Measurements from ENCODE around the gene SH3D21. TPM values are rescaled to one million over a fixed set of nuclear protein-coding genes. Genes with fewer than 3 reads are reported as not detected.

The SH3D21 gene
- total RNA-seq, result 100 to 1,000 TPM in 1 of 4 donors, 10 to 100 TPM in 3; 12.7 to 143 (median 15.9) TPM

DNA sequence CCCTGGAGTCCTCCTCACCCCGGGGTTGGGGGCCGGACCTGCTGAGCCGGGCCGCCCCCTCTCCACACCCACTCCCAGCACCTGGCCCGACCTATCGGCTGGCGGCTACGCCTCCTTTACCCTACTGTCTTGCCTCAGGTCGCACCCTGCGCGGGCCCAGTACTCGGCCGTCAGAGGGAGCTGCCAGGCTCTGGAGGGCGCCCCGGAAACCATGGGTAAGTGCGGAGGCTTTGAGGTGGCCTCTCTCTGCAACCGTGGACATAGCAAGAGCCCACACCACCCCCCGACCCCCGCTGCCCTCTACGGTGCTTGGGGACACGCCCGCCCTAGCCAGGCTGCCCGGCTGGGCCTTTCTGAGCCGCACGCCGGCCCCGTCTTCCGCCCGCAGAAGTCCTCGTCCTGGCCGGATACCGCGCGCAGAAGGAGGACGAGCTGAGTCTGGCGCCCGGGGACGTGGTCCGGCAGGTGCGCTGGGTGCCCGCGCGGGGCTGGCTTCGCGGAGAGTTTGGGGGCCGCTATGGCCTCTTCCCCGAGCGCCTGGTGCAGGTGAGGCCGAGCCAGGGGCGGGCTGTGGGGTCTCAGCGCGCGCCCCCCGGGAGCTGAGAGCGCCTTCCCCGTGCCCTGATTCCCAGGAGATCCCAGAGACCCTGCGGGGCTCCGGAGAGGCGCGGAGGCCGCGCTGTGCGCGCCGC lies at the start of gene SH3D21:
Gene SH3D21 (plus strand): TSS at position 159 of the 692 bp plus-strand sequence. CDS start 53 bp downstream, at position 212.
- in situ Hi-C loops (cut with MboI; ENCODE audit: low pct_ligation_motif_present in 1 of 4, low pct_unique_long_range_greater_than_20kb in 1 of 4, low sequenced_read_pairs in 3 of 4) (no loop called here), intact Hi-C loops (cut with DNase I; ENCODE audit: low total_unique reads) (loop anchor here (5.0 kb wide), 1 partner anchor 789 kb away; no protein-coding TSS in a partner anchor)
- no peaks in the 10 kb centered on the region for H3K9me3 ChIP-seq
- H3K4me1 ChIP-seq, result peaks cover 11 to 20% (median 17%) of the 10 kb centered on the region in 4 donors
- H3K36me3 ChIP-seq, result peaks cover 0 to 20% (median 13%) of the 10 kb centered on the region in 4 donors
- peak within 1 kb of the TSS; percentile 45 to 84 (median 76) for H3K4me3 ChIP-seq
- TF ChIP-seq EP300 (IDR thresholded peaks at IDR 0.05; ENCODE audit: low read depth) (no peak), POLR2AphosphoS5 (IDR thresholded peaks at IDR 0.05) (peak; percentile 64 to 84 (median 77)), POLR2A (IDR thresholded peaks at IDR 0.05) (peak; percentile 74)
- TF ChIP-seq, protein P1, sequence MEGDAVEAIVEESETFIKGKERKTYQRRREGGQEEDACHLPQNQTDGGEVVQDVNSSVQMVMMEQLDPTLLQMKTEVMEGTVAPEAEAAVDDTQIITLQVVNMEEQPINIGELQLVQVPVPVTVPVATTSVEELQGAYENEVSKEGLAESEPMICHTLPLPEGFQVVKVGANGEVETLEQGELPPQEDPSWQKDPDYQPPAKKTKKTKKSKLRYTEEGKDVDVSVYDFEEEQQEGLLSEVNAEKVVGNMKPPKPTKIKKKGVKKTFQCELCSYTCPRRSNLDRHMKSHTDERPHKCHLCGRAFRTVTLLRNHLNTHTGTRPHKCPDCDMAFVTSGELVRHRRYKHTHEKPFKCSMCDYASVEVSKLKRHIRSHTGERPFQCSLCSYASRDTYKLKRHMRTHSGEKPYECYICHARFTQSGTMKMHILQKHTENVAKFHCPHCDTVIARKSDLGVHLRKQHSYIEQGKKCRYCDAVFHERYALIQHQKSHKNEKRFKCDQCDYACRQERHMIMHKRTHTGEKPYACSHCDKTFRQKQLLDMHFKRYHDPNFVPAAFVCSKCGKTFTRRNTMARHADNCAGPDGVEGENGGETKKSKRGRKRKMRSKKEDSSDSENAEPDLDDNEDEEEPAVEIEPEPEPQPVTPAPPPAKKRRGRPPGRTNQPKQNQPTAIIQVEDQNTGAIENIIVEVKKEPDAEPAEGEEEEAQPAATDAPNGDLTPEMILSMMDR (IDR thresholded peaks at IDR 0.05), result no peak
- no peaks in the 10 kb centered on the region for H3K27me3 ChIP-seq
- WGBS, 2 donors (ENCODE audit: low coverage in 1 of 2), result 2% methylated on average over 51 of the region's 65 CpGs; no CpG with 5 or more reads in 1 of the 2 donors
- H3K27ac ChIP-seq, result peak within 1 kb of the TSS; percentile 85 to 96 (median 92)
- peak; percentile 82 for DNase-seq

DNA sequence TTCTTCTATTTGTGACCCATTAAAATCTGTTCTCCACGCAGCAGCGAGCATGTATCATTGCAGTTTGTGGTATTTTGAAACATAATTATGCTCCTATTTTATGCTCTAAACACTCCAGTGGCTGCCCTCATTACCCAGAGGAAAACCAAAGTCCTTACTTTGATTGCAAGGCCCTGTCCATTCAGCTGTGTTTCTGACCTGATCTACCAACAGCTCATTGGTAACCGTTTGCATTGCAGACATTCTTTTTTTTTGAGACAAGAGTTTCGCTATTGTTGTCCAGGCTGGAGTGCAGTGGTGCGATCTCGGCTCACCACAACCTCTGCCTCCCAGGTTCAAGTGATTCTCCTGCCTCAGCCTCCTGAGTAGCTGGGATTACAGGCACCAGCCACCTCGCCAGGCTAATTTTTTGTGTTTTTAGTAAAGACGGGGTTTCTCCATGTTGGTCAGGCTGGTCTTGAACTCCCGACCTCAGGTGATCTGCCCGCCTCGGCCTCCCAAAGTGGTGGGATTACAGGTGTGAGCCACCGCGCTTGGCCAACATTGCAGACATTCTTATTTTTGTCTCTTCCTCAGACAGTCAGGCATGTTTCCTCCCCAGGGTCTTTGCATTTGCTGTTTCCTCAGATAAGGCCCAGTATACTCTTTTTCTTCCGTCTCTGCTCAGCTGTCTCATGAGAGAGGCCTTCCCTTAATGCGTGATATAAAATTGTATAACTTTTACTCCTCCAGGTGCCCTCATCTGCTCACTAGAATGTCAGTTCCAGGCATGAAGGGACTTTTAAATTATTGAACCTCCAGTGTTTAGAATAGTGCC lies 49.4 kb upstream of the SH3D21 start:
- H3K4me3 ChIP-seq, result no peak overlapping the region
- intact Hi-C loops (cut with DNase I; ENCODE audit: low total_unique reads) (no loop called here), in situ Hi-C loops (cut with MboI; ENCODE audit: low pct_ligation_motif_present in 1 of 4, low pct_unique_long_range_greater_than_20kb in 1 of 4, low sequenced_read_pairs in 3 of 4) (no loop called here)
- H3K27me3 ChIP-seq, result no peaks in the 10 kb centered on the region
- peaks cover 0 to 8% (median 2%) of the 10 kb centered on the region in 4 donors for H3K36me3 ChIP-seq
- H3K4me1 ChIP-seq, result peaks cover 17 to 58% (median 31%) of the 10 kb centered on the region in 4 donors
- no peaks in the 10 kb centered on the region for H3K9me3 ChIP-seq
- DNase-seq, result no peak
- no peak for TF ChIP-seq POLR2AphosphoS5 (IDR thresholded peaks at IDR 0.05)
- no peak for TF ChIP-seq EP300 (IDR thresholded peaks at IDR 0.05; ENCODE audit: low read depth)
- no peak for TF ChIP-seq POLR2A (IDR thresholded peaks at IDR 0.05)
- TF ChIP-seq, protein P1 (IDR thresholded peaks at IDR 0.05), result no peak
- no peak overlapping the region for H3K27ac ChIP-seq
- 73 to 79% methylated on average over 7 to 15 of the region's 15 CpGs for WGBS, 2 donors (ENCODE audit: low coverage in 1 of 2)

DNA sequence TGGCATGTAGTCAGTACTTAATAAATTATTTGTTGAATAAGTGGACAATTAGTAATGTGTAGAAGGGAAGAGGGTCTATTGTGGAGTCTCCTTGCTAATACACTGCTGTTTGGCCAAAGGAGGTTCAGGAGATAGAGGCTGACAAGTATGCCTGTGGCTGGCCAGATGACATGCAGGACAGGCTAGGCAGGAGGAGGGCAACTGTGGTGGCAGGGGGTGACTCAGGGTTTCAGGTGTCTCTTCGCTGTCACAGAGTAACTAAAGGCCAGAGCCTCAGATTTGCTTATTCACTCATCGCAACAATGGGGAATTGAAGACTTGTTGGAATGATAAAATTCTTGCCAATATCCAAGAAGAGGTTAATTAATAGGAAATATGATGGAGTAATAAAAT lies 48.8 kb upstream of the SH3D21 start:
- DNase-seq, result no peak
- 81% methylated on average over 2 of the region's 2 CpGs; no CpG with 5 or more reads in 1 of the 2 donors for WGBS, 2 donors (ENCODE audit: low coverage in 1 of 2)
- peaks cover 14 to 52% (median 28%) of the 10 kb centered on the region in 4 donors for H3K4me1 ChIP-seq
- no peaks in the 10 kb centered on the region for H3K9me3 ChIP-seq
- H3K36me3 ChIP-seq, result peaks cover 0 to 8% (median 2%) of the 10 kb centered on the region in 4 donors
- H3K27me3 ChIP-seq, result no peaks in the 10 kb centered on the region
- in situ Hi-C loops (cut with MboI; ENCODE audit: low pct_ligation_motif_present in 1 of 4, low pct_unique_long_range_greater_than_20kb in 1 of 4, low sequenced_read_pairs in 3 of 4), result no loop called here
- H3K27ac ChIP-seq, result no peak overlapping the region
- TF ChIP-seq, protein P1 (IDR thresholded peaks at IDR 0.05), result no peak
- no peak for TF ChIP-seq POLR2A (IDR thresholded peaks at IDR 0.05)
- no peak for TF ChIP-seq EP300 (IDR thresholded peaks at IDR 0.05; ENCODE audit: low read depth)
- TF ChIP-seq POLR2AphosphoS5 (IDR thresholded peaks at IDR 0.05), result no peak
- intact Hi-C loops (cut with DNase I; ENCODE audit: low total_unique reads), result no loop called here
- H3K4me3 ChIP-seq, result no peak overlapping the region

DNA sequence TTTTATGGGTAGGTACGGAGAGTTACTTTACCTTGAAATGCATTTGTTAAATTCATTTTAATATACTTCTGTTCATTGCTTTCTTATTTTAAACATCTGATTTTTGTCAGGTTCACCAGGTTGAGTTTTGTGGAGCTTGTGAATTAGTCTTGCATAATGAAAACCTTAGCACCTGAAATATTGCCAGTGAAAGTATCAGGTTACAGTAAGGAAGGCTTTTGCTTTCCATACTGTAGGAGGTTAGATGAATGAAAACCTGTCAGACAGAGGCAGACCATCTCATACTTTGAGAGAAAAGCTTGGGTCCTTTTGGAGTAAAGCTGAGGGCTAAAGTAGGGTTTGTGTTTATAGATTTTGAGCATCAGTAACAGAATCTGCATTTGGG lies 47.2 kb upstream of the SH3D21 start:
- intact Hi-C loops (cut with DNase I; ENCODE audit: low total_unique reads), result no loop called here

More for the DNA sequence above, 47.2 kb upstream of the SH3D21 start:
- no peak overlapping the region for H3K4me3 ChIP-seq
- no peak for DNase-seq
- peaks cover 0 to 8% (median 2%) of the 10 kb centered on the region in 4 donors for H3K36me3 ChIP-seq
- no peaks in the 10 kb centered on the region for H3K27me3 ChIP-seq
- WGBS, 2 donors (ENCODE audit: low coverage in 1 of 2), result 57 to 59% methylated on average over 1 of the region's 1 CpG
- peaks cover 14 to 37% (median 20%) of the 10 kb centered on the region in 4 donors for H3K4me1 ChIP-seq
- H3K9me3 ChIP-seq, result no peaks in the 10 kb centered on the region
- in situ Hi-C loops (cut with MboI; ENCODE audit: low pct_ligation_motif_present in 1 of 4, low pct_unique_long_range_greater_than_20kb in 1 of 4, low sequenced_read_pairs in 3 of 4), result no loop called here
- TF ChIP-seq EP300 (IDR thresholded peaks at IDR 0.05; ENCODE audit: low read depth), result no peak
- TF ChIP-seq, protein P1 (IDR thresholded peaks at IDR 0.05), result no peak
- no peak for TF ChIP-seq POLR2AphosphoS5 (IDR thresholded peaks at IDR 0.05)
- TF ChIP-seq POLR2A (IDR thresholded peaks at IDR 0.05), result no peak
- H3K27ac ChIP-seq, result no peak overlapping the region

All from transverse colon (tissue), 4 donors.